IPS DF 4.7 (cell line): ENCODE results near the gene IGHMBP2.

Experiments
- DNase-seq: peaks from one replicate; pipeline ENCODE4 v3.0.0-alpha.2; 2013; ENCODE audit warnings: low spot score; ENCODE audit errors: extremely low read depth

Gene IGHMBP2

DNA sequence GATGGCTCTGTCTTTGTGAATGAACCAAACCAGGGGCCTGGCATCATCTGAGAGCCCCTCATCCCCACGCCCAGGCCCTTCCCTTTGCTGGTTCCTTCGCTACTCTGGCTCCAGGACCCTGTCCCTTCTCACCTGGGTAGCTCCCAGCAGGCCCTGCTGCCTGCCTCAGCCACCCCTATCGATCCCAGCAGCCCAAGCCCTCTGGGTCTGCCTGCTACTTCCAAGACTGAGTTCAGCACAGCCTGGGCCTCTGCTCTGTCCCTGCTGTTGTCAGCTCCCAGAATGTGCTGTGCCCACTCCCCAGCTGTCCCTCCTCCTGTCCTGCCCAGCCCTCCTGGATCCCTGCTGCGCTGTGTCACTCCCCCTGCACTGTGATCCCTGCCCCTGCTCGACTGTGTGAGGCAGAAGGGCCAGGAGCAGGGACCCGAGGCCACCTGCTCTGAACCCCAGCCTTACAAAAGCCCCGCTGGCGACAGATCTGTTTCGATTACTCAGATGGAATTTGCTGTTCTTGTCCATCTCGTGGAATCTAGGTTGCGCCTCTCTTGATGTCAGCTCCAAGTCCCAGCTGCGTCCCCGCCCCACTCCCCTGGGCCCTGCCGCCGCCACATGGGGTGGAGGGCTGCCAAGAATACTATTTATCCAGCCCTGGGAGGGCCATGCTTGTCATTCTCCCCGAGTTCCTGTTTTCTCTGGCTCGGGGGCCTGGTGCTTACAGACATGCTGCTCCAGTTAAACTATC lies 13.0 kb upstream of the IGHMBP2 start:
- no peak for DNase-seq

DNA sequence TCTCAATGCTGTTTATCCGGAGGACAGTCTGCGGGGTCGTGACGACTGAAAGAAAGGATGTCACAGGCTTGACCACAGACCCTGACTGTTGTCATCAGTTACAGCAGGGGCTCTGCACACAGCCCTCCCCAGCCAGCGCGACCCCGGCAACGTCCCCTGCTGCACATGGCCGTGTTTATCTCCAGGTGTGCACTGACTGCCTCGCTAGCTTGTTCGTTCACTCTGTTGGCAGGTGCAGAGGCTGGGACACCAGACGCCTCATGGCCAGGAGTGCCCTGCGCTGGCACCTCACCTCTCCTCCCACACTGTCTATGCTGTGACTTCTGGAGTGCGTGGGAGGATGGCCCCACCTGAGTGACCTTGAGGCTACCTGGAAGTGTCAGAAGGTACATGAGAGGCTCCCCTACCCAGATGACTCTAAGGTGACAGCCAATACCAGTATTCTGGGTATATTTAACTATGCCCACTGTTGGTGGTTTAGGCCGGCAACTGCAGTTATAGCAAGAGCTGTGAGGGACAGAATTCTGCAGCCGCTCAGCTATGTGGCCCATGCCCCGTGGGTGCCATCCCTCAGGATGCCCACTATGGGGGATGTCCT lies 12.2 kb upstream of the IGHMBP2 start:
- no peak for DNase-seq

DNA sequence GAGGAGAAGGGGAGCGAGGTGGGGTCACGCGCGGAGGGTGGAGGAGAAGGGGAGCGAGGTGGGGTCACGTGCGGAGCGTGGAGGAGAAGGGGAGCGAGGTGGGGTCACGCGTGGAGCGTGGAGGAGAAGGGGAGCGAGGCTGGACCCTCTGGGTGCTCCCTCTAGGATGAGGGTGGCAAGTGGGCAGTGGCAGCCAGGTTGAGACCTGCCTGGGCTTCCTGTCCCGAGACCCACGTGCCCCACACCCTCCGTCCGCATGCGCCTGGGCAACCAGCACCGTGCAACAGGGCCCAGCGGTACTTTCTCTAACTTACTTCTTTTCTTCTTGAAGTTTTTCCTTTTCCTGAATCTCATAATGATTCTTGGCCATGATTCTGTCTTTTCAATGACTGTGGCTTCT lies 11.1 kb upstream of the IGHMBP2 start:
- DNase-seq = no peak

DNA sequence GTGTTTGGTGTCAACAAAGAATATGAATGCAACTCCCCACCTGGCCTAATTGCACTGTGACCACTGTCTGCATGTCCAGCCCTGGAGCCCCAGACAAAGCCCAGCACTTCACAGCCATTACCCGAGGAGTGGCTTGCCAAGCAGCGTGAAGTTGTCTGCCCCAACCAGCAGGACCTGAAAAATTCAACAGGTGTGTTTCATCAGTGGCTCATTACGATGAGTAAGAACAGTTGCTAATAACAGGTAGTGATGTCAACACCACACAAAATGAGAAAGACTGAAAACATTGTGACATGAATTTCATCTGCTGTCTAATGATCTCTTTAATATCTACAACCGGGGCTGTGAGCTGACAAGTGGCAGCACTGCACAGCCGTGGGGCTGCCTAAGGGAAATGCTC lies 10.4 kb upstream of the IGHMBP2 start:
- no peak for DNase-seq

DNA sequence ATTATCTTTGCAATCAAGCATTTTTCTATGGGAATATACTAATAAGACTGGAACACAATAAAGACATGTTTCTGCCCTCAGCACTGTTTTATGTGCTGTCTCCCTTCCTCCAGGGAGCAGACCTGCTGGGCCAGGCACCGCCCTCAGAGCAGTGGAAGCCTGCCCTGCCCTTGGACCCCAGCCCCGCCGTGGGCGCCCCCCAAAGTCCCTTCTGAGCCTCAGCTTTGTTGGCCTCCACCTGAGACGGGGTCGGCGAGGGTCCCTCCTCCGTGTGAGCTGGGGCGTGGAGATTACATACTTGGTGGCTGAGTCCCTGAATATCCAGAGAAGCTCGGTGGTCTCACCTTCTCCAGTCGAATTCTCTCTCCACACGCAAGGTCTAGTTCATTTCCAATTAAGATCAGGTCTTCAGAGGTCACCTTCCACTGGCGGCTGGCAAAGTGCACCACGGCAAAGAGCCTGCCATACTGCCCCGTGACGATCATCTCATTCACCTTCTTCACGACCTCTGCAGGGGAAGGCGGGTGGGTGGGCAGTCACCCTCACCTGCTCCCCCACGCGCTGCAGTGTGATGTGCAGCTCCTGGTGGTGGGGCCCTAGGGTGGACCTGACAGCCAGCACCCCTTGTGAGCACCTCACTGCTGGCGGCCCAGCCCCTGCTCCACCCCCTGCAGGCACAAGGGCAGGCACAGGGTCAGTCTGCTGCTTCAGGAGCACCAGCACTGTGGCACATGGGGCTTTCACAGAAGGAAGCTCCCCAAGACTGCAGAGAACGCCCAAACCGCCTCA lies 7.3 kb upstream of the IGHMBP2 start:
- no peak for DNase-seq

GRCh38 chr11:68897441-68897840 lies 6.2 kb upstream of the IGHMBP2 start:
- DNase-seq = no peak

DNA sequence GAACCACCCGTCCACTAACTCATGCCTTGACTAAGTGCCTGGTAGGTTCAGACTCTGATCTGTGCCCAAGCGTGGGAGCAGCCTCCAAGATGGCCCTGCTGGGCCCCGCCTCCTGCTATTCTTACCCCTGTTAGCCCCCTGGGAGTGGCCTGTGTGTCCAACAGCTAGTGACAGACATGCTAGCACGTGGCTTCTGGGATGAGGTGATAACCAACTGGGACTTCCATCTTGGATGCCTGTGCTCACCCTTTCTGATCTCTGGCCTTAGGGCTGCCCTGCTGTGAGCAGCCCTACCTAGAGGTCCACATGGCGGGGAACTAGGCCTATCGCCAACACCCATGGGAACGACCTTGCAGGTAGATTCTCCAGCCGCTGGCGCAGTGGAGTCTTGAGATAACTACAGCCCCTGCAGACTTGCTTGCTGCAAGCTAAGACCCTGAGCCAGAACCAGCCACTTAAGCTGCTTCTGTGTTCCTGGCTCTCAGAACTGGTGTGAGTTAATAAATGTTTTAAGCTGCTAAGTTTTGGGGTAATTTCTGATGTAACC lies 2.8 kb upstream of the IGHMBP2 start:
- DNase-seq = no peak

DNA sequence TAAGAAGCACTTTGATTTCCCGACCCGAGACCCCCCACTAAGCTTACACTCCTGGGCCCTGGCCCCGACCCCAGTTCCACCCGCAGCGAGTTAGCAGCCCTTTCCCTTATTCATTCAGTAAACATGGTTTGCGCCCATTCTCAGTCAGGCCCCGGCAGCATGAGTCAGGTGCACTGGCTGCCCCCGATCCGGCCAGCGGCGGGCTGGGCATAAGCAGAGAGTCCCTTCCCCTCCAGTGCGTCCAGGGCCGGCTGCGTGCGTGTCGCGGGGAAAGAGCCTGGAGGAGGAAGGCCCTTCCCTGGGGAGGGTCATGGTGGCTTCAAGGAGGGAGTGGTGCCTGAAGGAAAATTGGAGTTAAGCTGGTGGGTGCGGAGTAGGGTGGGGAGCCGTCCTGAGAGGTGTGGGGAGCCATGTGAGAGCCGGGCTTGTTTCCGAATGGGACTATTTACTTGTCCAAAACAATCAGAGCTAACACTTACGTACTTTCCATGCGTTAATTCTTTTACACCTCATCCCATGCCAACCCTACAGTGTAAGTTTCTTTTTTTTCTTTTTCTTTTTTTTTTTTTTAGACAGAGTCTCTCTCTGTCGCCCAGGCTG lies 657 bp downstream of the IGHMBP2 start:
- no peak for DNase-seq

GRCh38 chr11:68905421-68906360 lies 2.0 kb downstream of the IGHMBP2 start:
- no peak for DNase-seq

- no peak for DNase-seq
Observed at GRCh38 chr11:68908273-68908672, 4.6 kb downstream of the IGHMBP2 start.

GRCh38 chr11:68910965-68911364 lies 7.3 kb downstream of the IGHMBP2 start:
- DNase-seq = no peak

DNA sequence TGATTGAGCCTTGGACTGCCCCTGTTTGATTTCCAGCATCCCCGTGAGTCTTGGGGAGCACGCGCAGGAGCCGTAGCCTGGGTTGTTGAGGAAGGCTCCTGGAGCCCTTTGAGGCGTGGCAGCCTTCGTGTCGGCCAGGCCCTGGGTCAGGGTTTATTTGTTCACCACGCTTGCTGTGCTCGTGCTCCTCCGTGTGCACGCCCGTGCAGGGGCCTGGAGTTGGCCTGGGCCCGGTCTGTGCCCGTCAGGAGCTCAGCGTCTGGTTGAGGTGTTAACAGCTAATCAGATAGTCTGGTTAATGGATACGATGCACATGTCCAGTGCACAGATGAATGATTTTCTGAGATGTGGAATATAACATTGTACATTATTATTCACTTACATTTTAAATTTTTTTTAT lies 8.0 kb downstream of the IGHMBP2 start:
- no peak for DNase-seq

- no peak for DNase-seq
Observed at GRCh38 chr11:68912254-68912653, 8.6 kb downstream of the IGHMBP2 start.

DNA sequence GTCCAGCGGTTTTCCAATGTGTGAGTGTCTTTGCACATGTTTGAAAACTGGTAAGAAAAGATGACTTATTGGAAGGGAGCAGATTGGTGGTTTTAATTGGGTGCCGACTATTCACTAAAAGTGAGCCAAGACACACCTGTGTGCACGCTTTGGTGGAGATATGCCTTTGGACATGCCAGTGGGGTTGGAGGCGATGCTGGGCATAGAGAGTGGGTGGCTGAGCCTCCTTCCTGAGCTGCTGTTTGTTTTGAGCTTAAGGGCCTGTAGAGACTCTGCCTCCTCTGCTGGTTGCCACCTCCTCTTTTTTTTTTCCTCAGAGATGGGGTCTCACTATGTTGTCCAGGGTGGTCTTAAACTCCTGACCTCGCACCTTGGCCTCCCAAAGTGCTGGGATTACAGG lies 9.5 kb downstream of the IGHMBP2 start:
- no peak for DNase-seq

DNA sequence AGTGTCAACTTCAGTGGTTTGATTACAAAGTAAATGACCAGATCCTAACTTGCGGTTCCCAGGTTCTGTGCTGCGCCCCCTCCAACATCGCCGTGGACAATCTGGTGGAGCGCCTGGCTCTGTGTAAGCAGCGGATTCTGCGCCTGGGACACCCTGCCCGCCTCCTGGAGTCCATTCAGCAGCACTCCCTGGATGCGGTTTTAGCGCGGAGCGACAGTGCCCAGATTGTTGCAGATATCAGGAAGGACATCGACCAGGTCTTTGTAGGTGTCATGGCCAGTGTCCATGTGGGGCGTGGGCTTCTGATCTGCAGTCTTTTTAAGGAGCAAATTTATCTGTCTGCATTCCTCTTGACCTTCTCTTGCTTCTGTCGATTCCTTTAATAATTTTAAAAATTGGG lies 11.1 kb downstream of the IGHMBP2 start:
- no peak for DNase-seq

- DNase-seq = no peak
Observed at GRCh38 chr11:68916439-68916838, 12.7 kb downstream of the IGHMBP2 start.

DNA sequence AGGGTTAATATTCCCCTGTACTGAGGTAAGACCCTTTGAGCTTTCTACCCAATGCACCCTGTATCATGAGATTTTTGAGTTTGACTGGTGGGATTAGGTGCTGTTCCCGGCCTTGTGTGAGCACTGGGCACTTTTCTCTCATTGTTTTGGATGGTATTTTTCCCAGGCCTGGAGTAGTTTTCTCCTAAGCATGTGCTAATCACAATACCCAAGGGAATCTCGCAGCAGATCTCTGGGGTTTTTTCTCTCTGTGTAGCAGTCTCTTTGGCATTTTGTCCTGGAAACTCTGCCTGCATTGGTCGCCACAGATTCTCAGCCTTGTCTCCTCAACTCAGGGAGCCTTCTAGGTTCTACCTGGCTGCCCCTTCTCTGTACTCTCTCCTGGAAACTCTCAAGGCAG lies 19.9 kb downstream of the IGHMBP2 start:
- no peak for DNase-seq

- no peak for DNase-seq
Observed at GRCh38 chr11:68924073-68924925, 20.6 kb downstream of the IGHMBP2 start.

DNA sequence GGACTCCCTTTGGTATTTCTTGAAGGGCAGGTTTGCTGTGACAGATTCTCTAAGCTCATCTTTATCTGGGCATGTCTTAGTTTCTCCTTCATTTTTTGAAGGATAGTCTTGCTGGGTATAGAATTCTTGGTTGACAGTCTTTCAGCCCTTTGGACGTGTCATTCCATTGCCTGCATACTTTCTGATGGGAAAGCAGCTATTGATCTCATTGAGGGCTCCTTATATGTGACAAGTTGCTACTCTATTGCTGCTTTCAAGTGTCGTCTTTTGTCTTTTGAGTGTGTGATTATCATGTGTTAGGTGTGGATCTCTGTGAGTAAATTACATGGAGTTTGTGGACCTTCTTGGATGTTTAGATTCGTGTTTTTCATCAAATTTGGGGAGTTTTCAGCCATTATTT lies 21.9 kb downstream of the IGHMBP2 start:
- no peak for DNase-seq
